ENCODE results near the gene NIPA2.

NIPA2 gene

DNA sequence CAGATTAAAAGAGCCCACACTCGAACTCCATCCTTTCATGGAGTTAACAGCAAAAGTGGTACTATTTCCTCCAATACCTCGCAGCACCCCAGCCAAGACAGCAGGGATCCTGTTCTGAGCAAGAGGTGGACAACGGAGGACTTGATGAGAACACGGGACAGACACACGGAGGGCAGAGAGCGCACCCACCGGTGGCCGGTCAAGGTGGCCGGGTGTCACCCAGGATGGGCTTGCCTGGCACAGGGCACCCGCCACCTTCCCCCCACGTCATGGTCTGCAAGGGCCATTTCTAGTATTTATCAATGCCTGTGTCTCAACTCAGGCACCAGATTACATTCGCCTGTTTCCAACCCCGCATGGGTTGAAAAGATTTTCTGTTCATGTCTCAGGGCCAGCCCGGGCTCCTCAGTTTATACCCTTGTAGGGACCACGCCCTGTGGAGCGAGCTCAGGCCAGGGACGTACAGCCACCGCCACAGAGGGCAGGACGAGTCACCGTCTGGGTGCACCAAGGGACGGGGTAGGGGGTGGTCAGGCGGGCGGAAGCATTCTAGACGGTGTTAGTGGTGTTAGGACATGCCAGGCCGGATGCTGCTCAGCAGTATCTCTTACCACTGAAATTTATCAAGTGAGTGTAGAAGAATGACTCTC is 77.5 kb downstream of the NIPA2 start:
- TF ChIP-seq, protein P1, sequence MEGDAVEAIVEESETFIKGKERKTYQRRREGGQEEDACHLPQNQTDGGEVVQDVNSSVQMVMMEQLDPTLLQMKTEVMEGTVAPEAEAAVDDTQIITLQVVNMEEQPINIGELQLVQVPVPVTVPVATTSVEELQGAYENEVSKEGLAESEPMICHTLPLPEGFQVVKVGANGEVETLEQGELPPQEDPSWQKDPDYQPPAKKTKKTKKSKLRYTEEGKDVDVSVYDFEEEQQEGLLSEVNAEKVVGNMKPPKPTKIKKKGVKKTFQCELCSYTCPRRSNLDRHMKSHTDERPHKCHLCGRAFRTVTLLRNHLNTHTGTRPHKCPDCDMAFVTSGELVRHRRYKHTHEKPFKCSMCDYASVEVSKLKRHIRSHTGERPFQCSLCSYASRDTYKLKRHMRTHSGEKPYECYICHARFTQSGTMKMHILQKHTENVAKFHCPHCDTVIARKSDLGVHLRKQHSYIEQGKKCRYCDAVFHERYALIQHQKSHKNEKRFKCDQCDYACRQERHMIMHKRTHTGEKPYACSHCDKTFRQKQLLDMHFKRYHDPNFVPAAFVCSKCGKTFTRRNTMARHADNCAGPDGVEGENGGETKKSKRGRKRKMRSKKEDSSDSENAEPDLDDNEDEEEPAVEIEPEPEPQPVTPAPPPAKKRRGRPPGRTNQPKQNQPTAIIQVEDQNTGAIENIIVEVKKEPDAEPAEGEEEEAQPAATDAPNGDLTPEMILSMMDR (conservative IDR thresholded peaks at IDR 0.05), result no peak
- no peak overlapping the region for H3K27ac ChIP-seq

DNA sequence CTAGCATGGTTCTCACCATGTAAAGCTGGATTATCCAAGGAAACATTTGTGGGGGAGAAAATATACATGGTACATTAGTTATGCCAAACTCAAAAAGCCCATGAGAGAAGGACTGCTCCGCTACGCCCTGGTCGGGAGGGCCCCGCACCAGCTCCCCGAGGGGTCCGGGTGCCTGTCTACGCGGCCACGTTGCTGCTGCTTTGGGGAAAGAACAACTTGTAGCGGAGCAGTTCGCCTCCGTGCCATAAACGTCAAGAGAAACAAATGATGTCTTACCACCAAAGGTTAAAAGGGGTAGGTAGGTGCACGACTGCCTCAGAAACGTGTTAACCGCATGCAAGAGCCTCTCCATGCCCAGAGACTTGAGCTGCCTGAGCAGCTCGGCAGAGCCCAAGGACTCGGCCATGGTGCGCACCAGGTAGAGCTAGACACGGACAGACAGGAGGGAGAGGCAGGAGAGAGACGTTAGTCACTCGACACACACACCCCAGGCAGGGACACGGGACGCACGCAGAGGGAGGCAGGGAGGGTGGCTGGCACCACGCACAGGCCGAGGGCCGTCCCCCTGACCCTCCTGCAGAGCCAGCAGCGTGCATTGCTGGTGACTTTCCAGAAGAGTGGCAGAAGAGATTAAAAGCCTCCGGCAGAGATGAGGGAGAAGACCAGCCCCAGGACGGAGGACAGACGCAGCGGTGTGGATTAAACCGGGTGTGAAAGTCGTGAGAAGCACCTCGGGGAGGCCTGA is 78.3 kb downstream of the NIPA2 start:
- TF ChIP-seq, protein P1 (conservative IDR thresholded peaks at IDR 0.05), result no peak
- no peak overlapping the region for H3K27ac ChIP-seq

GRCh38 chr15:22917556-22917955 is 79.1 kb downstream of the NIPA2 start:
- H3K27ac ChIP-seq, result no peak overlapping the region
- TF ChIP-seq, protein P1 (conservative IDR thresholded peaks at IDR 0.05), result no peak
